ENCODE data around the gene CLEC3A.
"Not testable (repeated sequence)": the region's sequence is repeated elsewhere in the genome, so short reads cannot be mapped to it uniquely, and the experiment has no call there.

The CLEC3A gene, protein sequence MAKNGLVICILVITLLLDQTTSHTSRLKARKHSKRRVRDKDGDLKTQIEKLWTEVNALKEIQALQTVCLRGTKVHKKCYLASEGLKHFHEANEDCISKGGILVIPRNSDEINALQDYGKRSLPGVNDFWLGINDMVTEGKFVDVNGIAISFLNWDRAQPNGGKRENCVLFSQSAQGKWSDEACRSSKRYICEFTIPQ

DNA sequence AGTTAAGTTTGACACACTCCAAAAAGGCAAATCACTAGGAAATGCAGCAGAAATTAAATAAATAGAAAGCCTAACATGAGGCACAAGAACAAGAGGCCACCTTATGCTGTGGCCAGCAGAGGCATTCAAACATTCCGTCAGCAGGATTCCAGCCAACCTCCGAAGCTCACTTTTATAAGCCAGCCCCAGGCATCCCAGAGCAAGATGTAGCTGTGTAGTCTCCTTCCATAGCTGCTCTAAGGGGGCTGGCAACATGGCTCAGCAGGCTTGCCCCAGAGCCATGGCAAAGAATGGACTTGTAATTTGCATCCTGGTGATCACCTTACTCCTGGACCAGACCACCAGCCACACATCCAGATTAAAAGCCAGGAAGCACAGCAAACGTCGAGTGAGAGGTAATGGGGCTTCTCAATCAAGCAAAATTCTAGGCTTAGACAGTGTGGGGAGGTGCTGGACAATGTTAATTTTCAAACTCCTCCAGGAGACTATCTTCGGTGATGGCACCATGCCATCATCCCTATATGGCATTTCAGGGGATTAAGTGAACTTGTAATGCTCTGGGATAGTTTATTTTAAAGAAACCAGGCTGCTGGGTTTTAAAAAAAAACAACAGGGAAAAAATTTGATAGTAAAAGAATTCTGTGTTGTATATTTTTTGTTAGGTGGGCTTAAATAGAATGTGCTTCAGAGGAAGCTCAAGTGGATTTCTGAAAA lies at the start of gene CLEC3A:
Gene CLEC3A (plus strand): TSS at position 202 of the 714 bp plus-strand sequence. CDS start 79 bp downstream, at position 281.
- DNase-seq: no peak

DNA sequence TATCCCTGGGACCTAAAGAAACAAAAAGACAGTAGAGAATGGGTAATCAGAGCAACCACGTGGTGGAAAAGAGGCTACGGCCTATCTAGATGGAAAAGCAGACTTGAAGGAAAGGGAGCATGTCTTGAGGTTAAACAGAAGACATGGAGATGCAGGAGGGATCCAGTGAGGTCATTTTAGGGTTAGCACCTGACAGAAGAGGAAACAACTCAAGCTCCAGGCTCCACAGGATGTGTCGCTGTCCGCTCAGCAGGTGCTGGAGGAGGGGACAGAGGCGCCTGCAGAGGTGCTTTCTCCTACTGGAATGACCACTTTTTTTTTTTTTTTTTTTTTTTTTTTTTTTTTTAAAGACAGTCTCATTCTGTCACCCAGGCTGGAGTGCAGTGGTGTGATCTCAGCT lies 47.5 kb upstream of the CLEC3A start:
- DNase-seq: no peak

DNA sequence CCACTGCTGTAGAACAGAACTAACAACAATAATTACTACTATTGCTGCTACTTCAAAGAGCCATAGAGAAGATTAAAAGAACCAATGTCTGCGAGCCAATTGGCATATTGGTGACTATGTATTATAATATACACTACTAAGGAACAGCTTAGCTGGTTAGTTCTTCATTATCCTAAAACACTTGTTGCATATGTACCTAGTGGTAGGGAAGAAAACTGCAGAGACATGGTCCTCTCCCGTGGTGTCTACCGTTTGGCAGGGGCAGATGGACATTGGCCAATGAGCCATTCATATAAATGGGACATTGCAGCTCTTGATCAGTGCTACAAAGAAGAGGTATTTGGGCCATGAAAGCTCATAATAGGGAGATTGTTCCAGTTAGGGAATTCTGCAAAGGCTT lies 46.4 kb upstream of the CLEC3A start:
- DNase-seq: no peak

DNA sequence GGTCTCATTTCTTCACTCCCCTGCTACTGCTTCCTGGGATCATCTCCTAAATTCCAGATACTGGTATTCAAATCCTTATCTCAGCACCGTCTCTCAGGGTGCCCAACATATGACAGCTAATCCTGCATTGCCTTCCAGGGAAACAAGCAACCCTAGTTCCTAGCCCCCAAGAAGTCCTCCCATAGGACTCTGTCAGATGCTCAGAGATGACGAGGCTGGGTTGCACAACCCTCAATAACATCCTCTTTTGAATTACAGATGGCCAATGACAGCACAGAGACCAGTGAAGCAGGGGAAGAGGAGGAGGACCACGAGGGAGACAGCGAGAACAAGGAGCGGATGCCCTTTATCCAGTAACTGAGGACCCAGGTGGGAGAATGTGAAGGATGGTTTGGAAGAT lies 45.0 kb upstream of the CLEC3A start:
- no peak for DNase-seq

DNA sequence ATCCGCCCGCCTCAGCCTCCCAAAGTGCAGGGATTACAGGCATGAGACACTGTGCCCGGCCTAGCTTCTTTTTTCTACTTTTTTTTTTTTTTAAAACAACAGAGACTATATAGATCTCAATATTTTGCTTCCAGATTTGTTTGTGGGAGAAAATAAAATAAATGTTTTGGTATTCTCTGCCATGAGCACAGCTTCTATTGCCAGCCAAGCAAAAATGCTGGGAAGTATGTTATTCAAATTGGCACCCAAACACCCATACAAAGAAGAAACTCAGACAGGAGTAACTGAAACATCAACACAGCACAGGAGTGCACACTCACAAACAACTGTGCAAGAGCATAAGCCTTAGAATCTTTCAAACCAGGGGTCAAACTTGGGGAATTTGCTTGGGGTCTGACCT lies 37.2 kb upstream of the CLEC3A start:
- DNase-seq: no peak

DNA sequence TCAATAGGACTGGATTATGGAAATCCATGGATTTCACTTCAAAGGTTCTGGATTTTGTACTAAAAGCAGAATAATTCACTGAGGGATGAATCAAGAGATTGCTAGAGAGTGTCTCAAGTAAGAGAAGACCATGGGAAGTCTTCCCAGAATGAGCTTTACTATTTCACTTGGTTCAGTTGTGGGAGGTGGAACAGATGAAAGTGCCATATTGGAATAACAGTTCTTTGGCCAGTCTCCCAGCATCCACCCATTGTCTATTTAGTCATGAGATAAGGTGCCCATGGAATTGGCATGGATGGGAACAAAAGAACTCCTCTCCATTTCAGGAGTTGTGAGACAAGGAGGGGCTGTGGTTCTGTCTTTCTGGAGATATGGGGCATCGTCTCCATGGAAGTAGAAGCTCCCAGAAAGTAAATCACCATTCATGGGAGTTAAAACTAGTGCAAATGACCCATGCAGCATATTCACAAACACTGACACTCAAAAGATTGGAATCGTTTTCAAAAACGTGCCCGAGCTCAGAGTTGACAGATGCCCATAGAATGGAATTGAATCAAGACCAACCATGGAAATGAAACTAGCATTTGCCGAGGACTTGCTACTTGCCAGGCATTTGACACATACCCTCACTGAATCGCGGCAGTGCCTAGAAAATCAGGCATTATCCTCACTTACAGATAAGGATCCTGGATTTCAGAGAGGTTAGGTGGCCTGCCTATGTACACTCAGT lies 36.2 kb upstream of the CLEC3A start:
- DNase-seq: no peak

DNA sequence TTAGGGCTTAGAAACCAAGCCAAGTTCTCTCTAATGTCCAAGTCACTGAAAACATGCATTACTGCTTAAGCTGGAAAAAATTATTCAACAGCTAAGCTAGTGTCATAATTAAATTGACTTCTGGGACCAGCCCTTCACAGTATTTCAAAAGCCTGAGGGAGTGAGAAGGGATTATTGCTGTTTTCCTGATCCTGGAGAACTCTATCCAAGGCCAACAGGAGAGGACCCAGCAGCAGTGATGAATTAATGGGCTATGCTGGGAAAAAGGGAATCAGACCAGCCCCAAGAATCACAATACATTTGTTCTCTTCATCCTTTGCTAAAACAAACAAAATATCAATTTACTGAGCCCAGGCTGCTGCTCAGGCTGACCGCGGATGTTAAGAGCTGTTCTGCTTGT lies 34.5 kb upstream of the CLEC3A start:
- DNase-seq: peak; percentile 30

DNA sequence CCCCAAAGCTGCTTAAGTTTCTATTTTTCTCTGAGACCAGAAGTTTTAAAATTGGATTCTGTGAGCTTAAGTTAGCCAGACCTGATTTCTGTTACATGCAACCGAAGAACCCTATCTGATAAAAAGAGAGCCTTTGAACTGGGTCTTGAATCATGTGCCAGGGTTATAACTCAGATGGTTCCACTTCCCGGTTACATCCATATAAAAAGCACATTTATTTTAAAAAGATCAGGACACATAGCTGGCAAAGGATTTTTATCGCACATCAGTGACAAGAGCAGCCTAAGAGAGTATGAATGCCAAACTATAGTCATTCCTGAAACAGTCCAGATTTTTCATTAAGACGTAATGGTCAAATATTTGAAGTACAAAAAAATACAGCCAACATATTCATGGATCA lies 32.5 kb upstream of the CLEC3A start:
- no peak for DNase-seq

DNA sequence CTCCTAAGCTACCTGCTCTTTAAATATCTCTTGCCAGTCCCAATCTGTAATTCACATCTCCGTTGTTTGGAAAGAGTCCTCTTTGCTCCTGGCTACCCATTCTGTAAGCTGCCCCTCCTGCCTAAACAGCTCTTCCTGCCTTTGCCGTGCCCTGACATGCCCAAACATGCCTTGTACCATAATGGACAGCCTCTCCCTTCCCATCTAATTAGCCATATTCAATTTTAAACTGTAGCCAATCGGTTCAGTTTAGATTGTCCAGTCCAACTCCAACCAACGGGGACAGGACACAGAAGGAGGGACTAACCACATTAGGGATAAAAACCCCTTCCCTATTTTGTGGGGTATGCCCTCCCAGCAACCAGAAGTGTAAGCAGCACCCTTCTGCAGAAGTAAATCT lies 30.6 kb upstream of the CLEC3A start:
- DNase-seq: peak; percentile 4

DNA sequence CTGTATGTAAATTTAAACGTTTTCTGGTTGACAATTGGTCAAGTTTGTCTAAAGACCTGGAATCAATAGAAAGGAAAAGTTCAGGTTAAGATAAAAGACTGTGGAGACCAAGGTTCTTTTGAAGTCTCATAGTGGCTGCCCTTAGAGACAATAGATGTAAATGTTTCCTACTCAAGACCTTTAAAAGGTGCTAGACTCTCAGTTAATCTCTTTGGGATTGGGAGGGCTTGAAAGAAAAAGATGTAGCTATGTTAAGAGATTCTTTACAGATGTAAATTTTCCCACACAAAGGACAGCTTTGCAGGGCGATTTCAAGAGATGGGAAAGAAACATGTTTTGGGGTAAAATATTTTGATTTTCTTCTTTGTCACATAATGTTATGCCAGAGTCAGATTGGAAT lies 30.0 kb upstream of the CLEC3A start:
- DNase-seq: not testable (repeated sequence)

DNA sequence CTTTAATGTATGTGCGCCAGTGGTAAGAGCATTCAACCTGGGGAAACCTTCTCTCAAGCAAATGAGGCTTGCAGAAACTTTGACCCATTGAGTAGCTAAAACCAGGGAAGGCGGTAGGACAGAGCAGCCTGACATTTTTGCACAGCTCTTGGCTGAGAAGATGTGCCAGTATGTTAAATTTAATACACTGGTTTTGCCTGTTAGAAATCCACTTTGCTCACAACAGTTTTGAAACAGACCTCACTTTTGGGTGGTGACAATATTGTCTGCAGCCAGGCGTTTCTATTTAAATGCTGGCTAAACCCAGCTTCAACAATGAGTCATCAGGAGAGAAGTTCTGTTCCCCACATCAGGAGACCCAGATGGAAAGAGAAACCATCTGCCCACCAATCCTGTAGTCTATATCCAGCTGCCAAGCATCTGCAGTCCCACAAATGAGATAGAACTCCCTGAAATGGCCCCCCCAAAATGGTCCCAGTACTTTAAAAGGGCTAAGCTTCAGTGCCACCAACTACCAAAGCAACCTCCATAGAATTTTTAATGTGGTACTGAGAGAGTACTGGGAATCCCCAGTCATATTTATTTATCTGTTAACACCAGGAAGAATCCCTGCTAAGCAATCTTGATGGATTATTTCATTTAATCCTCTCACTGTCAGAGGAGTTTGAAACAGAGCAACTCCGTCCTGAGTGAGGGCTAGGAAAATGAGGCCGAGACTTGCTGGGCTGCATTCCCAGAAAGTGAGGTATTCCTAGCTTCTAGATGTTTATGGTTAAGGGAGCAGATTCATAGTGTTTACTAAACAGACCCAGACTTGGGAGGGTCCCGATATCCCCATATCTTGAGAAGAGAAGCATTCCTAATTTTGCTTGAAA lies 29.0 kb upstream of the CLEC3A start:
- DNase-seq: no peak

DNA sequence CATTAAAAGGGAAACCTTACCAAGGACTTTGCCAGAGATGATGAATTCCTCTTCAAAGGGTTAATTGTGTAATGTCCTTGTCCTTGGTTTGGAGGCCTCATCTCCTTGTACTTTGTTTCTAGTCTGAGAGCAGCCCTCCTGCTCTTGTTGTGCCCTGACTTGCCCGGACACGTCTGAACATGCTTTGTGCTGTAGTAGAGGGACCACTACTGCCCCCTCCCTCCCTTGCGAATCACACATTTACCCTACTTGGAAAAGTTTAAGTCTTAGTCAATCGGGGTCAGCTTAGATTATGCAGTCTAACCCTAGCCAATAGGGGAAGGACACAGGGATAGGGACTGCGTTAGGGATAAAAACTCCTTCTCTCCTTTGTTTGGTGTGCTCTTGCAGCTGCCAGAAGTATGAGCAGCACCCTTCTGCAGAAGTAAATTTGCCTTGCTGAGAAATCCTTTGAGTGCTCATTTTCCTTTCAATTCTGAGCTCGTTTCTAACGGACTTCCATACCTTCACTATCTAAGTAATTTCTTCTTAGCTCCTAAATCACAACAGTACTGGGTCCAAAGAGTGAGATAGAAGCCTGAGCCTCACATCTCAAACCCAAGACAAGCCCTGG lies 26.4 kb upstream of the CLEC3A start:
- DNase-seq: no peak

DNA sequence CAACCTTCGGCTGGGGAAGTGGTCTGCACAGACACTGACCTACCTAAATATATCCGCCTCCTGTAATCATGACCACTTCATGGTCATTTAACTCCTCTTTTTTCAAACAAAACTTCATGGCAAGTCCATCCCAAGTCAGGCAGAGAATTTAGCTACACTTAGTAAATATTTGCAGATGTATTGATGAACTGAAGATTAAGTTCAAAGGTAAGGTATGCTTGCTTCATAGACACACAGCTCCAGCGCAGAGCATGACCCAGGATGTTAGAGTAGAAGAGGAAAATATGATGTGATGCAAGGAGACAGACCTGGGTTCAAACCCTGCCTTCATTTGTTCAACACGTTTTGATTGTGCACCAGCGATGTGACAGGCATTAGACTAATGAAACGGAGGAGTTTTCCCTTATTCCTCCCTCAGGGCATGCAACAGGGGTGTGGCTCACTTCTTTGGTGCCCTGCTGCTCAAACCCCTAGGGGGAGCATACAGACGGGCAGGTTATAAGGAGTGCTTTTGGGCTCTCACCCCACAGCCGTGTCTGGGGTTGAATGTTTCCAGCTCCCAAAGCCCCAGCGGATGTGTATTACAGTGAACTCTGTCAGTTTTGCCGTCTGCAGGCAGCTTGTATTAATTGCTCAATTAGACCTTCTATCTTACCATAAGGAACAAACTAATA lies 23.9 kb upstream of the CLEC3A start:
- no peak for DNase-seq

DNA sequence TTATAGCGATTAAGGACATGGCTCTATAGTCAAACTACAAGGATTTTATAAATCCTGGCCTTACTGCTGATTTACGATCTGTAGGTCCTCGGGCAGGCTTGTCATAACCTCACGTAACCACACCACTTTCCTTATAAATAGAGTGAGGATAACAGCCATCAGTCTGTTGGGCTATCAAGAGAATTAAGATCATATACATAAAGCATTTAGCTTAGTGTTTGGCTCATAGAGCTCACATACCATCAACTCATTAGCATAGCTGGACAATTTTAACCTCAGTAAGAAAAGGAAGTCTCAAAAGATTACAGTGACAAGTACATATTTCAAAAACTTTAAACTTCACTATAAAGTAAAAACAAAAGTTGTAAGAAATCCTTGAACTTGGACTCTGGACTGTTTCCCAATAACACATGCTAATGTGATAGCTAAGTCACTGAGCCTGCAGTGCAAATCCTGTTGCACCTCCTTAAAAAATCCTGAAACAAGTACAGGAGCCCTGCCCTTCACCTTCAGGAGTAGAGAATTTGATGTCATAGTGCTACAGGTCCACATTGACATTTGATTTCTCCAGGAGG lies 20.8 kb upstream of the CLEC3A start:
- no peak for DNase-seq

DNA sequence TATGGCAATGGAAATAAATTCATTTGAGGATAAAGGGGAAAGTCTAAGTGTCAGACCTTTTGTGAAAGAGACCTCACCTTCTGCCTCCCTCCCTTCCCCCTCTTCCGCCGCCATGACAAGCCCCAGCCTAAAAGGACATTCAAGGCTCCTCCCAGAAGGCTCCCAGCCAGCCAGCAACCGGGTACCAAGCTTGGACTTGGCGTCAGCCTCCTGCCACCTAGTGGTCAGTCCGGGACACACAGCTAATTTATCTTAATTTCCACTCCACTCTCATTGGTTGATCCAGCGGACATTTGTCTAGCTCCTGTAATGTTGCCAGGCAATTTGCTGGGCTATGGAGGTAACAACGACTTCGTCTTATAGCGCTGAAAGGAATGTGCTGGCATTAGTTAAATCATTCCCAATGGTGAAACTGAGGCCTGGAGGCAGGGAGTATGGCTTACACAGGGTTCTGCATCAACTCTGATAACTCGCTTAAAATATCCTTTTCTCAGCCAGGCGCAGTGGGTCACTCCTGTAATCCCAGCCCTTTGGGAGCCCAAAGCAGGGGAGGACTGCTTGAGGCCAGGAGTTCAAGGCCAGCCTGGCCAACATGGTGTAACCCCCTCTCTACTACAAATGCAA lies 19.3 kb upstream of the CLEC3A start:
- peak; percentile 83 for DNase-seq

DNA sequence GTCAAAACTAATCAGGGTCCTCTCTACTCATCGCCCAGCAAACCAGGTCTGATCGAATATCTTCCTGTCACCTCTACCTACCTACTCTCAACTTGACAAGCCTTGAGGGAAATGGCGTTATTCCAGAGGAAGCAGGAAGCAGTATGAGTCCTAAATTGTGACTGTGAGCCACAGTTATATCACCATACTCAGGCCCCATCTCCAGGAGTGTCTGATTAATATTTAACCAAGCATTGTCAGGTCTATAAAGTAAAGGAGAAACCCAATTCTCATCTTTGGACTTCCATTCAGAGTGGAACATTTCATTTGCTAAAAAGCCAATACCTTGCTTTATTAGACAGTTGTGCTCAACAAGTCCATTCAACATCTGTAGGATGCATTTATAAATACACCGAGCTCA lies 17.8 kb upstream of the CLEC3A start:
- DNase-seq: no peak

DNA sequence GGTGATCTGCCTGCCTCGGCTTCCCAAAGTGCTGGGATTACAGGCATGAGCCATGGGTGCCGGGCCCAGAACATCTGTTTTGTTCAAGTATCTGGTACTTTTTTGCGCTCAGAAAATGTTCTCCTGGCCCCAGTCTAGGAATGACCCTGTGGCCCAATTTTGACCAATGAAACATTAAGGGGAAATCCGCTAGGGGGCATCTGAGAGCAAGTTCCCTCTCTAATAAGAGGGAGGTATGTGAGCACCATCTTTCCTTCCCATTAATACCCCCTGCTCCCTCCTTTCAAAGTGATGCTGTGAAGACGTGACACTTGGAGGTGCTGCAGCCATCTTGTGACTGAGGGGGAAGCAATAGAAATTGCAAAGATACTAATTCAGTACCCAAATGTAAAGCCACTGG lies 16.5 kb upstream of the CLEC3A start:
- no peak for DNase-seq

DNA sequence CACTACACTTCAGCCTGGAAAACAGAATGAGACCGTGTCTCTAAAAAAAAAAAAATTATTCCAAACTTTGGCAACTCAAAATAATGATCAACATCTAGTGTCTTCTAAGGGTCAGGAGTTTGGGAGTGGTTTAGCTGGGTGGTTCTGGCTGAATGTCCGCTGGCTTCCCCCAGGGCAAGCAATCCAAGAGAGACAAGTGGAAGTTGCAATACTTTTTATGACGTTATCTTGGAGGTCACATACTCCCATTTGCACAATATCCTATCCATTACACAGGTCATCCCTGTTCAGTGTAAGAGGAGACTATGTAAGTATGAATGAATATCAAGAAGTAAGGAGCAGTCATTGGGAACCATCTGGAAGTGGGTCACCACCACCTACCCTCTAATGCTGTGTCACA lies 15.2 kb upstream of the CLEC3A start:
- DNase-seq: no peak

DNA sequence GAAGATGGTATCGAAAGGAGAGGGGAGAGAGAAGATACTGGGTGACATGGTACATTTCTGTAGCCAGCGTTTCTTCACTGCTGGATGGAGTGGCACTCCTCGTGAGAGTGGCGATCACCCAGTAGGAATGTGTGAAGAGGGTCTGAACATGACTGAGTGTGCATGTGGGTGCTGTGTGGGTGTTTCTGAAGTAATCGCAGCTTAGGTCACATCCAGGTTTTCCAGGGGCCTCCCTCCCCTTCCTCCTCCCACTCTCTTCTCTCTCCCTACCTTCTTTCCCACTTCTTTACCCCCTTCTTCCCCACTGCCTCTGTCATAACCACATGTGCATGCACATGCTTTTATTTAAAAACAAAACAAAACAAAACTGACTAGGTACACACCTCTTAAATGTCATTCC lies 1.8 kb downstream of the CLEC3A start:
- DNase-seq: no peak

DNA sequence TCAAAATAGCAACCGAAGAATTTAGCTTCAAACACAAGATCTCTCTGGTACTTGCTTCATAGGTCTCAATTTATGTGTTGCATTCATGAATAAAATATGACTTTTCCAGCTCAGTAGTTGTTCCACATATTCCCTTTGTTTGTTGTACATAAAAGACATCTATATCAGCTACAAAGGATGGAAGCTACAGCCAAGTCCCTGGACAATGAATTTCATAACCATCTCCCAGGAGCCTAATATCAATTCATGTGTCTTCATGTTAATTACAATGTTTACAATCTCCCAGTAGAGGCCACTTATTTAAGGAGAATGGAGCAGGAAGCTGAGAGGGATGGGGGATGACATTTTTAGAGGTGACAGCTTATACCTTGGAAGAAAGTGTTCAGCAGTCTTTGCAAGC lies 3.3 kb downstream of the CLEC3A start:
- no peak for DNase-seq

DNA sequence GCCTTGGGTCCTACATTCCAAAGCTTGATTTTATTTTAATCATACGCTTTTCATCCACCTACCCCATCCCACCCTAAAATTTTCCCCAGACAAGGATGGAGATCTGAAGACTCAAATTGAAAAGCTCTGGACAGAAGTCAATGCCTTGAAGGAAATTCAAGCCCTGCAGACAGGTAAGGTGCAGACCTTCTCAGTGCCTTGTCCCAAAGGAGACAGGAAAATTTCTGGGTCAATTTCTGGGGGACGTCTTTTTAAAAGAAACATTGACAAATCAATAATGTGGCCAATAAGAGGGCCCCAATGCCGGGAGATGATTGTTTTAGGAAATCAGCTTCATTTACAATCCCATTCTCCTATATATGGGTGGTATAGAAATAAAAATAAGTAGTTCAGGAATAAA lies 5.7 kb downstream of the CLEC3A start:
- DNase-seq: no peak
